GM23248 (cell line): ENCODE results near the gene TP53AIP1. TPM values are rescaled to one million over a fixed set of nuclear protein-coding genes. Genes with fewer than 3 reads are reported as not detected.

Experiments used
- DNase-seq: peaks from one replicate; pipeline ENCODE4 v3.0.0-alpha.2; 2015
- H2AFZ ChIP-seq: fragments of 200-600 bp; sonication (generic); 2 replicates; pipeline ENCODE4 v1.6.1; 2016; ENCODE audit warnings: antibody characterized with exemption
- H3F3A ChIP-seq: fragments of 200-600 bp; sonication (generic); 2 replicates; pipeline ENCODE4 v1.6.1; 2016; ENCODE audit warnings: mild to moderate bottlenecking, antibody characterized with exemption, mixed run types; ENCODE audit not compliant: insufficient read depth
- H3K27ac ChIP-seq: fragments of 200-600 bp; sonication (generic); 2 replicates; pipeline ENCODE4 v1.5.1; 2016; ENCODE audit warnings: mild to moderate bottlenecking
- H3K27me3 ChIP-seq: fragments of 200-600 bp; sonication (generic); replicated peaks from 2 replicates; pipeline ENCODE4 v1.6.1; 2016; ENCODE audit warnings: mild to moderate bottlenecking; ENCODE audit not compliant: insufficient read depth
- H3K36me3 ChIP-seq: fragments of 200-600 bp; sonication (generic); 2 replicates; pipeline ENCODE4 v1.6.1; 2016; ENCODE audit warnings: low read depth, mild to moderate bottlenecking
- H3K4me1 ChIP-seq: fragments of 200-600 bp; sonication (generic); 2 replicates; pipeline ENCODE4 v1.6.1; 2016; ENCODE audit warnings: mild to moderate bottlenecking; ENCODE audit not compliant: insufficient read depth
- H3K4me2 ChIP-seq: fragments of 200-600 bp; sonication (generic); one replicate; pipeline ENCODE4 v1.6.1; 2016; ENCODE audit warnings: mild to moderate bottlenecking; ENCODE audit not compliant: unreplicated experiment
- H3K4me3 ChIP-seq: fragments of 200-600 bp; sonication (generic); 2 replicates; pipeline ENCODE4 v1.5.1; 2016; ENCODE audit warnings: mild to moderate bottlenecking
- H3K79me2 ChIP-seq: fragments of 200-600 bp; sonication (generic); 2 replicates; pipeline ENCODE4 v1.6.1; 2016; ENCODE audit warnings: mild to moderate bottlenecking; ENCODE audit not compliant: insufficient read depth
- H3K9ac ChIP-seq: fragments of 200-600 bp; sonication (generic); 2 replicates; pipeline ENCODE4 v1.6.1; 2016; ENCODE audit warnings: mild to moderate bottlenecking
- H3K9me2 ChIP-seq: fragments of 200-600 bp; sonication (generic); 2 replicates; pipeline ENCODE4 v1.6.1; 2016; ENCODE audit warnings: mixed run types, mild to moderate bottlenecking, moderate library complexity; ENCODE audit not compliant: insufficient read depth
- H3K9me3 ChIP-seq: fragments of 200-600 bp; sonication (generic); one replicate; pipeline ENCODE4 v1.6.1; 2017; ENCODE audit warnings: low read depth
- H4K20me1 ChIP-seq: fragments of 200-600 bp; sonication (generic); 2 replicates; pipeline ENCODE4 v1.6.0; 2016; ENCODE audit not compliant: insufficient read depth
- EZH2 ChIP-seq: fragments of 200-600 bp; sonication (generic); IDR thresholded peaks from 2 replicates; pipeline ENCODE4 v1.6.1; 2018; ENCODE audit warnings: antibody characterized with exemption, mild to moderate bottlenecking; ENCODE audit not compliant: insufficient read depth, poor library complexity, severe bottlenecking
- EZH2phosphoT487 ChIP-seq: fragments of 200-600 bp; sonication (generic); IDR thresholded peaks from 2 replicates; pipeline ENCODE4 v1.6.1; 2018; ENCODE audit warnings: antibody characterized with exemption, moderate library complexity, mild to moderate bottlenecking, low read depth; ENCODE audit not compliant: insufficient read depth
- WGBS, 2 experiments: methylation state at CpG; one replicate each; pipeline ENCODE4 v1.1.6; 2015 to 2017; ENCODE audit warnings: low lambda C conversion rate in 2 of 2, low coverage in 1 of 2; ENCODE audit errors: missing lambda C conversion rate in 2 of 2; 5-methylcytosine and 5-hydroxymethylcytosine counted together
- in situ Hi-C: fragments of 300-500 bp; cut with MboI; formaldehyde crosslinking; loops from 2 replicates; pipeline ENCODE4 v1.15.0; 2020
- polyA plus RNA-seq: library from polyadenylated mRNA; unstranded; fragments of >200 nt; fragmentation: Nextera tagmentation; extraction: Ambion mirVana; gene quantifications from 2 replicates; pipeline ENCODE4 v1.2.1, GENCODE V29; 2016
- total RNA-seq: library from RNA; depleted of rRNA; stranded (reverse); fragments of >200 nt; shearing (Covaris generic); gene quantifications from 2 replicates; pipeline ENCODE4 v1.2.3, GENCODE V29; 2014

TP53AIP1 gene
- total and polyA plus RNA-seq, 2 experiments from 2014 or later, result not detected

DNA sequence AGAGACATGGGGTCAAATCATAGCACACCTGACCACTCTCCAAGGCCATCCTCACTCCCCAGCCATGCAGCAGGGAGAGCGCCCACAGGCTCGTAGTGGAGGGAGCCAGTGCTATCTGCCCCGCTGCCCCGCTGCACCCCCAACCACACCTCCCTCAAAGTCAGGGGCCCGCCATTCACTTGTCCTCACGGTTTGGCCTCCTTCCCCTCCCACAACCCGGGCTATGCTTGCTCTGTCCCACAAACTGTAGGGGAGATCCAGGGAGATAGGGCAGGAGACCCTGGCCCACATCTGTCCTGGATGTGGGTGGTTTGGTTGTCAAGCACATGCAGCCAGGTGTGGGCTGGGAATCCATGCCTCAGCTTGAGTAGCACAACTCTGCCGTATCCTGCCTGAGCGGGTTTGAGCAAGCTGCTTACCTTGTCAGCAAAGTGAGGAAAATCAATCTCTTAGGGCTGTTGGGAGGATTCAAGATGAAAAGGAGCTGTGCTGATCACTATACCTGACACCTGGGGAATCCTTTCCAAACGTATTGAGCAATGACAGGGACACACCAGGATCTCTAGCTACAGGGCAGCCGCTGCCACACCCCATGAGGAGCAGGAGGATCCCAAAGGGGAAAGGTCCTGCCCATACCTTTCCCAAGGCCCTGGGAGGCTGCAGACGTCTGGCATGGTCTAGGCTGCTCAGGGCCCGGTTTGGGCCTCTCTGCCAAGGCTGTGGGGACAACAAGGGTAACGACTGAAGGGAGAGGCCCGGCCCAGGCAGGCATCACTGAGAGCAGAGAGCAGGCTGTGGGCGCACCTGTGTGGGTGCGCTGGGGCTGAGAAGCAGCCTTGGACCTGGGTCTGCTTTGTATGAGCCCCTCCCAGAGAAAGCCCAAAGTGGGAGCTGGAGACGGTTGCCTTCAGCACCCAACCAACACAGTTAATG lies 28.2 kb downstream of the TP53AIP1 start:
- H3K9me3 ChIP-seq, result no peaks in the 10 kb centered on the region
- no peaks in the 10 kb centered on the region for H3K9me2 ChIP-seq
- no peak overlapping the region for H3K4me3 ChIP-seq
- no peak for TF ChIP-seq EZH2
- no peak for TF ChIP-seq EZH2phosphoT487
- H4K20me1 ChIP-seq, result no peaks in the 10 kb centered on the region
- no peak for DNase-seq
- no peaks in the 10 kb centered on the region; the same call in 1 of the 2 replicates for H3K27me3 ChIP-seq
- H2AFZ ChIP-seq, result no peak overlapping the region
- H3K9ac ChIP-seq, result no peak overlapping the region
- no peaks in the 10 kb centered on the region for H3K79me2 ChIP-seq
- in situ Hi-C loops, result no loop called here
- 0 out of 2 replicates have a peak, but pooled peaks cover under 1% of the 10 kb centered on the region for H3F3A ChIP-seq
- H3K4me2 ChIP-seq, result no peak overlapping the region
- H3K27ac ChIP-seq, result no peak overlapping the region
- 70 to 73% methylated on average over 15 to 18 of the region's 18 CpGs for WGBS, 2 experiments
- no peaks in the 10 kb centered on the region; the same call in 1 of the 2 replicates for H3K4me1 ChIP-seq
- no peaks in the 10 kb centered on the region for H3K36me3 ChIP-seq

- H3F3A ChIP-seq, result 0 out of 2 replicates have a peak, but pooled peaks cover 7% of the 10 kb centered on the region
- H3K9me2 ChIP-seq, result no peaks in the 10 kb centered on the region
- peaks cover 6% of the 10 kb centered on the region for H3K4me1 ChIP-seq
- H3K4me2 ChIP-seq, result no peak overlapping the region
- H3K79me2 ChIP-seq, result no peaks in the 10 kb centered on the region
- no peaks in the 10 kb centered on the region for H4K20me1 ChIP-seq
- no peak overlapping the region for H3K9ac ChIP-seq
- DNase-seq, result no peak
- no peaks in the 10 kb centered on the region; the same call in 1 of the 2 replicates for H3K27me3 ChIP-seq
- WGBS, 2 experiments, result 77 to 79% methylated on average over 5 of the region's 5 CpGs
- no peak for TF ChIP-seq EZH2phosphoT487
- TF ChIP-seq EZH2, result no peak
- no peaks in the 10 kb centered on the region for H3K9me3 ChIP-seq
- H3K4me3 ChIP-seq, result no peak overlapping the region
- in situ Hi-C loops, result no loop called here
- no peaks in the 10 kb centered on the region for H3K36me3 ChIP-seq
- no peak overlapping the region for H3K27ac ChIP-seq
- no peak overlapping the region for H2AFZ ChIP-seq
These were observed 28.9 kb downstream of the TP53AIP1 start for GRCh38 chr11:128913806-128914205.

GRCh38 chr11:128911701-128912100 lies 31.0 kb downstream of the TP53AIP1 start:
- Histone ChIP-seq H3K9ac (no peak overlapping the region), H3K36me3 (no peaks in the 10 kb centered on the region), H3K9me3 (no peaks in the 10 kb centered on the region), H3K4me1 (peaks cover 19% of the 10 kb centered on the region), H3K27me3 (no peaks in the 10 kb centered on the region; the same call in 1 of the 2 replicates), H4K20me1 (no peaks in the 10 kb centered on the region), H3K4me2 (no peak overlapping the region), H3K4me3 (no peak overlapping the region), H3K27ac (no peak overlapping the region), H3F3A (0 out of 2 replicates have a peak, but pooled peaks cover 19% of the 10 kb centered on the region), H2AFZ (no peak overlapping the region), H3K9me2 (no peaks in the 10 kb centered on the region), H3K79me2 (no peaks in the 10 kb centered on the region)
- TF ChIP-seq EZH2phosphoT487 (no peak), EZH2 (no peak)
- in situ Hi-C loops, result no loop called here
- 88 to 94% methylated on average over 18 of the region's 18 CpGs for WGBS, 2 experiments
- DNase-seq, result no peak

DNA sequence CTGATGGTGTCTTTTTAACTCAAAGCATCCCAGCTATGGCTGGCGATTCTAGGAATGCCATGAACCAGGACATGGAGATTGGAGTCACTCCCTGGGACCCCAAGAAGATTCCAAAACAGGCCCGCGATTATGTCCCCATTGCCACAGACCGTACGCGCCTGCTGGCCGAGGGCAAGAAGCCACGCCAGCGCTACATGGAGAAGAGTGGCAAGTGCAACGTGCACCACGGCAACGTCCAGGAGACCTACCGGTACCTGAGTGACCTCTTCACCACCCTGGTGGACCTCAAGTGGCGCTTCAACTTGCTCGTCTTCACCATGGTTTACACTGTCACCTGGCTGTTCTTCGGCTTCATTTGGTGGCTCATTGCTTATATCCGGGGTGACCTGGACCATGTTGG lies 31.4 kb downstream of the TP53AIP1 start:
- no peak for TF ChIP-seq EZH2phosphoT487
- Histone ChIP-seq H3K9me3 (no peaks in the 10 kb centered on the region), H4K20me1 (no peaks in the 10 kb centered on the region), H3K27me3 (no peaks in the 10 kb centered on the region; the same call in 1 of the 2 replicates), H3K27ac (no peak overlapping the region), H3K4me1 (peaks cover 19% of the 10 kb centered on the region), H3K4me2 (no peak overlapping the region), H2AFZ (no peak overlapping the region), H3F3A (0 out of 2 replicates have a peak, but pooled peaks cover 19% of the 10 kb centered on the region), H3K36me3 (no peaks in the 10 kb centered on the region), H3K9me2 (no peaks in the 10 kb centered on the region), H3K9ac (no peak overlapping the region), H3K4me3 (no peak overlapping the region), H3K79me2 (no peaks in the 10 kb centered on the region)
- in situ Hi-C loops, result no loop called here
- no peak for DNase-seq
- 93 to 94% methylated on average over 17 of the region's 17 CpGs for WGBS, 2 experiments
